AG20443 (cell line): ENCODE data around the gene ARIH2.

Experiments used
- DNase-seq: peaks from one replicate; pipeline ENCODE4 v3.0.0; 2012; ENCODE audit warnings: low spot score, mixed read lengths

Gene ARIH2

GRCh38 chr3:49020330-49021212 is 101.9 kb downstream of the ARIH2 start:
- peak; percentile 26 for DNase-seq

- DNase-seq: peak; percentile 98
Measured at GRCh38 chr3:49021213-49021812, 102.7 kb downstream of the ARIH2 start.

GRCh38 chr3:49021813-49022687 is 103.4 kb downstream of the ARIH2 start, which contains the start of gene NDUFAF3:
NDUFAF3 (plus strand) TSS chr3:49022121; CDS start chr3:49022145, 24 bp downstream.
- DNase-seq: peak; percentile 93

GRCh38 chr3:49022688-49023171 is 104.1 kb downstream of the ARIH2 start:
- no peak for DNase-seq

GRCh38 chr3:49023775-49024174 is 105.1 kb downstream of the ARIH2 start:
- no peak for DNase-seq

GRCh38 chr3:49024449-49024848 is 105.8 kb downstream of the ARIH2 start:
- DNase-seq: no peak

GRCh38 chr3:49025005-49025792 is 106.6 kb downstream of the ARIH2 start:
- DNase-seq: no peak

GRCh38 chr3:49025793-49026520 is 107.3 kb downstream of the ARIH2 start:
- no peak for DNase-seq

GRCh38 chr3:49026536-49026935 is 107.9 kb downstream of the ARIH2 start:
- DNase-seq: no peak

- no peak for DNase-seq
Measured at GRCh38 chr3:49027634-49028033, 109.0 kb downstream of the ARIH2 start.

- DNase-seq: no peak
Measured at GRCh38 chr3:49028298-49028672, 109.6 kb downstream of the ARIH2 start.

- peak; percentile 96 for DNase-seq
Measured at GRCh38 chr3:49028673-49029562, 110.3 kb downstream of the ARIH2 start, which contains the start of gene IMPDH2. IMPDH2 (minus strand) TSS chr3:49029398; CDS start chr3:49029350, 48 bp downstream.

- no peak for DNase-seq
Measured at GRCh38 chr3:49029563-49029884, 110.9 kb downstream of the ARIH2 start.

GRCh38 chr3:49030321-49030720 is 111.7 kb downstream of the ARIH2 start:
- DNase-seq: no peak

- DNase-seq: no peak
Measured at GRCh38 chr3:49032646-49033304, 114.1 kb downstream of the ARIH2 start.

- DNase-seq: no peak
Measured at GRCh38 chr3:49034650-49035049, 116.0 kb downstream of the ARIH2 start.

GRCh38 chr3:49035281-49035680 is 116.6 kb downstream of the ARIH2 start:
- DNase-seq: no peak
